ENCODE measurements around the gene TGM5.
"Not testable (repeated sequence)": the region's sequence is repeated elsewhere in the genome, so short reads cannot be mapped to it uniquely, and the experiment has no call there.

Gene TGM5

DNA sequence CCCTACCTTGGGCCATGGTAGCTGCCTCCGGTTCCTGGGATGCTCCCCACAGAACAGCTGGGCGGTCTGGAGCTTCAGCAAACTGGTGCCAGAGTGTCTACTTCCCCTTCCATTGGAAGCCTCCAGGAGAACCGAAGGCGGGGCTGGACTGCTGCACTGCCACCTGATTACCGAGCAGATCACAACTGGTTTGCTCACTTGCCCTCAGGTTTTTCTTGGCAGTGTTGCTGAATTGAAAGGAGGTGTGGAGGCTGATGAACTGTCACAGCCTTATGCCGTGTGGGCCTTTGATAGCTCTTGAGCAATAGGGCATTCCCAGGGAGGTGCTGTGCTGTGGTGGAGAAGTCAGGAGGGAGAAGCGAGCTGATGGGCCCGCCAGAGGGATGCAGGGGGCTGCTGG lies at the start of gene TGM5:
Gene TGM5, minus strand, starts transcription at position 95 of the 400 bp plus-strand sequence. Its CDS starts 79 bp downstream, at position 16.
- intact Hi-C loops (cut with DNase I), result no loop called here
- peak in 29 of 42 donors; percentile 7 to 80 (median 37) for DNase-seq

GRCh38 chr15:43314171-43314570 lies 47.4 kb upstream of the TGM5 start:
- no peak for DNase-seq
- intact Hi-C loops (cut with DNase I), result no loop called here

DNA sequence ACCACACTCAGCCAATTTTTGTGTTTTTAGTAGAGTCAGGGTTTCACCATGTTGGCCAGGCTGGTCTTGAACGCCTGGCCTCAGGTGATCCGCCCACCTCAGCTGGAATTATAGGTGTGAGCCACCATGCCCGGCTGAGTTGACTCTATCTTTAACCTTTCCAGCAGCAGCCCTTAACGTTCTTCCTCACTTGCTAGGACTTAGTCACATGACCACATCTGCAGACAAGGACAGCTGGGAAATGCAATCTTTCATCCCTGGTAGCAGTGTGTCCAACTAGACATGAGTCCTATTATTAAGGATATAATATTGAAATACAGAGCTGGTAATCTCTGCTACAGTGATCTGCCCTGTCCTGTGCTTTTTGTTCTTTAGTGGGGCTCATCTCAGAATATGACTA lies 45.6 kb upstream of the TGM5 start:
- DNase-seq, result no peak
- intact Hi-C loops (cut with DNase I), result no loop called here

DNA sequence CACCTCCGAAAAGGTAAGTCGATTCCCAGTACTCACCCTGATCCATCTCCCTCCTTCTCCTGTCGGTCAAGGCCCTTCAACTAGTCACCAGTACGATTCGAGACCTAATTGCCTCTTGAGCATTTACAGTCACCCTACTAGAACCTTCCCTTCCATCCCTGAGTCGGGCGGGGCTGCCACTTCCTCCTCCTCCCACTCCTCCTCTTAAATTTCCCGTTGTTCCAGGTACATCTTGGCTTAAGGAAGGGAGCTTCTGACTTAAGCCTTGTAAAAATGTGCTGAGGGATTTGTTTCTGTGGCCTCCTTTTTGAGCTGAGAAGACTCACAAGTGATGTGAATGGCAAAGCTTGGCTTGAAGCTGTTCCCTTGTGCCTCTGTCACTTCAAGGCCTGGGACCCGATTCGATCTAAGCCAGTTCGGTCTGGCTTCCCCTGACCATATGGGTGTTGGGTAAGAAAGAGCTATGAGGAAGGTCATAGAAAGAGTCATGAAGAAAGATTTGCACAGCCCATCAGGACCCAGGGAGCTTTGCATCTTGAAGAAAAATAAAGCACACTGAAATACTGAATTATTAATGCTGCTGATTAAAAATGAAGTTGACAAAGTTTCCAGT lies 35.6 kb upstream of the TGM5 start, which contains the start of gene TGM7:
Gene TGM7, minus strand, starts transcription at position 51 of the 613 bp plus-strand sequence.
- intact Hi-C loops (cut with DNase I), result loop anchor here (10.0 kb wide), 1 partner anchor 422 kb away; no protein-coding TSS in a partner anchor
- no peak for DNase-seq

GRCh38 chr15:43299884-43300283 lies 33.2 kb upstream of the TGM5 start:
- intact Hi-C loops (cut with DNase I), result loop anchor here (10.0 kb wide), 1 partner anchor 425 kb away; no protein-coding TSS in a partner anchor
- no peak for DNase-seq

DNA sequence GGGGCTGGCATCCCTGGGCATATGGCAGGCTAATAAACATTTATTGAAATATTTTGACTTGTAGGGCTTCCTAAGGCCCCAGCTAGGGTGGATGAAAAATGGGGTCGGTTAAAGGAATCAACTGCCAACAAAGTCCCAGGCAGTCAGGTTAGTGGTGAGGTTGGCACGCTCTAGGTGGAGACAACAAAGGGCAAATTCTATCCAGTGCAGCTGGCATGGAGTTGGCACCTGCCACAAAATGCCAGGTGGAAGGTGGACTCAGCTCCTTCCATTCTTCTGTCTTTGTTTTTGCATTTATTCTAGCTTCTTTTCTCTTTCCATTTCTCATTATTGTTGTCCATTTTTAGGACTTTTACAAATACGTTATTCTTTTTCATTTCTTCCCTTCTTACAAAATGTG lies 32.7 kb upstream of the TGM5 start:
- DNase-seq, result no peak
- intact Hi-C loops (cut with DNase I), result no loop called here

DNA sequence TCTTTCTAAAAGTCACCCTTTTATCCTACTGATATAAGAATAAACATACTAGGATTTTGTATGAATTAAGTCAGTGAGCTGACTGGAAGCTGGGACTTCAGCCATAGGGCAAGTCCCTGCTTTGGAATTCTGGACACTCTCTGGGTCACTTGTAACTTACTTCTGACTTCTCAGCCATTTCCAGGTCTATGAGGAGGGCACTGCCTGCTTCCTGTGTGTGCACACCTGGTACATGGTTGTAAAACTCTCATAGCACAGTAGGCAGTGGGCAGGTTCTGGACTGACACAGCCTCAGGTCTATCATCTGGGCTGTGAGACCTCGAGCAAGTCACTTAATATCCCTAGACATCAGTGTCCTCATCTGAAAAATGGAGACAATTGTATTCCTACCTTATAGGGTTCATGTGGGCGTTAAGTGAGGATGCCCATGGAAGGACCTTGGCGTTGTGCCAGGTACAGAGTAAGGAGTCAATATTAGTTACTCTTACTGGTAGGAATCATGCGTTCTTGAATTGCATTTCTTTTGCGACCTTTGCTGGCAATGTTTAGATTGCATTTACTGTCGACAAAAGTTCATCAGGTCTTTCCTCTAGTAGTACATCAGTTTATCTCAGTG lies 27.5 kb upstream of the TGM5 start:
- intact Hi-C loops (cut with DNase I), result no loop called here
- DNase-seq, result no peak

DNA sequence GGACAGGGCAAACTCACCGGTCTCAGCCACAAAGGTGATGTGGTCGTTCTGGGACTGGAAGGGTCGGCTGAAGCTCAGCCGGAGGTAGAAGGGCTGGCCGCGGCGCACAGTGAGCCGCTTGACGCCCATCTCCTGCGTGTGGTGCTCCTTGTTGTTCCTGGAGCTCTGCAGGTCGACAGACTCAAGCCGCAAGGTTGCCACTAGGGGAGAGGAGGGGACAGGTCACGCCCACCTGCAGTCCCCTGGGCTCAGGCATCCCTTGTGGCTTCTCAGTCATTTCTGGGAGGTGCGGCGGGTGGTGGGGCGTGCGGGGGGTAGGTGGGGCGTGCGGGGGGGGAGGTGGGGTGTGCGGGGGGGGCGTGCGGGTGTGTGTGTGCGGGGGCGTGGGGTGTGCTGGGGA lies 26.7 kb upstream of the TGM5 start:
- intact Hi-C loops (cut with DNase I), result no loop called here
- DNase-seq, result no peak

- DNase-seq, result no peak
- intact Hi-C loops (cut with DNase I), result no loop called here
Observed at GRCh38 chr15:43292375-43293078, 25.8 kb upstream of the TGM5 start.

GRCh38 chr15:43289656-43290055 lies 22.9 kb upstream of the TGM5 start:
- DNase-seq; intact Hi-C loops (cut with DNase I): not testable (repeated sequence)

GRCh38 chr15:43287254-43287653 lies 20.5 kb upstream of the TGM5 start:
- intact Hi-C loops (cut with DNase I), result no loop called here
- DNase-seq, result no peak

DNA sequence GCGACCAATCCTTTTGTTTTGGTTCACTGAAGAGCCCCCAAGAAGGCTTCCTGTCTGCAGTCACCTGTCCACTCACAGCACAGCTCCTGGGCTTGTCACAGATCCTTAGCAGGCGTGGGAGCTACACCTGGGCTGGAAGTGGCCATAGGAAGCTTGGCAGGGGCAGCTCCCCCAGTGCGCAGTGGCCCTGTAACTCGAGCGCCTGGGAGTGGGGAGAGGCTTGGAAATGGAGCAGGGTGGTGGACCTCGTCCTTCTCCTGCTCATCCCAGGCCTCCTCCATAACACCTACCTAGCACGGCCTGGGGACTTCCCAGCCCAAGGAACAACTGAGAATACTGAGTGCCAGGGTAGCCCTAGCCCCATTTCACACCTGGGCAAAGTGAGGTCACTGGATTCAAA lies 19.3 kb upstream of the TGM5 start:
- DNase-seq, result peak in 1 of 42 donors; percentile 28
- intact Hi-C loops (cut with DNase I), result no loop called here

GRCh38 chr15:43285609-43286037 lies 18.9 kb upstream of the TGM5 start:
- intact Hi-C loops (cut with DNase I), result no loop called here
- peak in 28 of 42 donors; percentile 20 to 81 (median 52) for DNase-seq

- intact Hi-C loops (cut with DNase I), result no loop called here
- no peak for DNase-seq
Observed at GRCh38 chr15:43283526-43283925, 16.8 kb upstream of the TGM5 start.

GRCh38 chr15:43281926-43282602 lies 15.3 kb upstream of the TGM5 start:
- intact Hi-C loops (cut with DNase I), result no loop called here
- no peak for DNase-seq

DNA sequence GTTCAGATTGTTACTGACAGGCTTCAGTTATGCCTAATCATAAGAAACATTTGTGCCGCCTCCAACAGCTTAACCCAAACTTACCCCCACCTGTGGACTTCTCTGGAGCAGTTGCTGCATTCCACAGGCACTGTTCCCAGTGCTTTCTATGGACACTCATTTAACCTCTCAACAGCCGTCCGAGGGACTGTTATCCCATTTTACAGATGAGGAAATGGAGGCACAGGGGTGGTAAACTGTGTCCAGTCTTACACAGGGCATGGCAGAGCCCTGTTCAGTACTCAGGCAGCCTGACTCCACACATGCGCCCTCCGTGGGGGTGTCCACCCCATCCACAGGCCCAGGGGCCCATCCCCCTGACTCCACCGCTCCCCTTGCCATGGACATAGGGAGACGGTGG lies 14.3 kb upstream of the TGM5 start:
- intact Hi-C loops (cut with DNase I), result no loop called here
- DNase-seq, result no peak

- intact Hi-C loops (cut with DNase I), result loop anchor here (5.0 kb wide), 1 partner anchor 52 kb away; no protein-coding TSS in a partner anchor
- no peak for DNase-seq
Observed at GRCh38 chr15:43279496-43279895, 12.8 kb upstream of the TGM5 start.

DNA sequence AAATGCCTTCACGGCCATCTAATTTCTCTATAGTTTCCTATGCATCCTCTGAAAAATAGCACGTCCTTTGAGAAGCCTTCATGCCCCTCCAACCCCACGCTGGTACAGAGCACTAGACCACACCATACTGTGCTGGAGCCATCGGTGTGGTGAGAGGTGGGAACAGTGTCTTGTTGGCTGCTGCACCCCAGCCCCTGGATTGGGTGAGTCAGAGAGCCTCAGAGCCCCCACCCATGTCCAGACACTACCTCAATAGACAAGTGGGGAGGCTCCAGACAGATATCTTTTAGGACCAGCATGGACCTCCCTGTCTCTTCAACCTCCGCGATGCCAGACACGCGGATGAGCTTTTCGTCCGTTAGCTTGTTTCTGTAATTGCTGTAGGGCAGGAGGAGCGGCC lies 12.1 kb upstream of the TGM5 start:
- intact Hi-C loops (cut with DNase I), result loop anchor here (5.0 kb wide), 1 partner anchor 52 kb away; no protein-coding TSS in a partner anchor

DNA sequence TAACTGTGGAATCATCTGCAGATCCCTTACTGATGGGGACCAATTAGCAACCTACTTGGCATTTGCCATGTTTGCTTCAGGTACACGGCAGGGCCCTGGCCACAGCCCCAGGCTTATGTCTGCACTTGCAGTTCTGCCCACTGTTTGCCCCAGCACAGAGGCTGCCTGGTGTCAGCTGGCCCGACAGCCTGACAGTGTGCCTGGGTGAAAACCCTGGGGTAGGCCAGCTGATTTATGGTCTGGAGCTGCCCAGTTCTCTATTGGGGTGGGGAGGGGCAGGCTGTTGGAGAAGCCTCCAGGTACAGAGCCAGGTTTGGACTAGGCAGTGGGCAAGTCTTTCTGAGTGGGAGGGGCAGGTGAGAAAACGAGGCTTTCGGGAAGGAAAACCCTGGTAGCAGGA lies 11.2 kb upstream of the TGM5 start:
- intact Hi-C loops (cut with DNase I), result loop anchor here (5.0 kb wide), 1 partner anchor 51 kb away; no protein-coding TSS in a partner anchor
- DNase-seq, result no peak

More for the DNA sequence above, 12.1 kb upstream of the TGM5 start:
- DNase-seq, result no peak

All from head of caudate nucleus (tissue), 42 donors.